Spleen (tissue), 11 donors: ENCODE data around the gene CREB3L2. TPM values are rescaled to one million over a fixed set of nuclear protein-coding genes. Genes with fewer than 3 reads are reported as not detected.

ENCODE experiments used
- DNase-seq: peaks from one replicate; pipeline ENCODE4 v3.0.0-alpha.2; 2020
- H3K27ac ChIP-seq, 8 donors: fragments of 200-600 bp; sonication (generic) in 7 of 8; 1 replicate in 4 of 8; 2 replicates in 4 of 8; pipeline versions ENCODE4 v1.5.0 to v1.8.0; 2016 to 2021; ENCODE audit warnings: inconsistent platforms in 4 of 8, mild to moderate bottlenecking in 4 of 8, moderate library complexity in 1 of 8
- H3K27me3 ChIP-seq, 7 donors: fragments of 200-600 bp; sonication (generic) in 6 of 7; replicated peaks in 1 of 7; 1 replicate in 4 of 7; 2 replicates in 3 of 7; pipeline versions ENCODE4 v1.5.0 to v1.8.0; 2016 to 2021; ENCODE audit warnings: inconsistent platforms in 3 of 7, mild to moderate bottlenecking in 1 of 7
- H3K36me3 ChIP-seq, 6 donors: fragments of 200-600 bp; sonication (generic) in 5 of 6; 1 replicate in 4 of 6; 2 replicates in 2 of 6; pipeline versions ENCODE4 v1.5.0 to v1.8.0; 2016 to 2021; ENCODE audit warnings: inconsistent platforms in 2 of 6
- H3K4me1 ChIP-seq, 6 donors: fragments of 200-600 bp; sonication (generic) in 5 of 6; 1 replicate in 3 of 6; 2 replicates in 3 of 6; pipeline versions ENCODE4 v1.5.0 to v1.8.0; 2016 to 2021; ENCODE audit warnings: inconsistent platforms in 3 of 6
- H3K4me3 ChIP-seq, 8 donors: fragments of 200-600 bp; sonication (generic) in 7 of 8; 1 replicate in 4 of 8; 2 replicates in 4 of 8; pipeline versions ENCODE4 v1.5.0 to v1.8.0; 2016 to 2021; ENCODE audit warnings: inconsistent platforms in 4 of 8, mild to moderate bottlenecking in 4 of 8, moderate library complexity in 2 of 8
- H3K9me3 ChIP-seq, 8 donors: fragments of 200-600 bp; sonication (generic) in 7 of 8; 1 replicate in 4 of 8; 2 replicates in 4 of 8; pipeline versions ENCODE4 v1.5.0 to v1.8.0; 2016 to 2021; ENCODE audit warnings: inconsistent platforms in 4 of 8
- POLR2A ChIP-seq, 3 donors: fragments of 450-650 bp; IDR thresholded peaks; one replicate each; pipeline ENCODE4 v1.5.1; 2017; ENCODE audit warnings: antibody characterized with exemption in 3 of 3, mild to moderate bottlenecking in 1 of 3
- POLR2AphosphoS5 ChIP-seq, 3 donors: sonication (generic); formaldehyde crosslinking; IDR thresholded peaks; one replicate each; pipeline ENCODE4 v1.5.1; 2017; ENCODE audit warnings: antibody characterized with exemption in 3 of 3
- WGBS, 5 donors: extraction: QIAGEN DNeasy Blood & Tissue Kit in 3 of 5; methylation state at CpG; one replicate each; pipeline versions ENCODE4 v1.1.5 to v1.1.7; 2013 to 2018; 5-methylcytosine and 5-hydroxymethylcytosine counted together
- intact Hi-C: fragments of 100-400 bp; cut with DNase I; formaldehyde crosslinking; loops from one replicate; pipeline ENCODE4 v1.15.0; 2023; ENCODE audit warnings: low total_unique reads
- polyA plus RNA-seq, 3 donors: library from polyadenylated mRNA; stranded (reverse); fragments of 200-250 nt; gene quantifications; one replicate each; pipeline ENCODE4 v1.2.1, GENCODE V29; 2013
- total RNA-seq, 7 donors: library from RNA; depleted of rRNA in 3 of 7; stranded (reverse); fragments of >200 nt in 3 of 7; fragmentation: NEBNext Ultra II Directional in 4 of 7; extraction: Animal tissue kit (Norgen Biotek cat#: 25700) in 4 of 7; gene quantifications; one replicate each; pipeline versions ENCODE4 v1.1.0 to v1.2.1, GENCODE V29; 2016 to 2021
- TF ChIP-seq, protein P1 (sequence below), 11 experiments: fragments of 200-600 bp in 7 of 11; fragments of 450-650 bp in 4 of 11; sonication (generic) in 4 of 11; IDR thresholded peaks in 8 of 11; conservative IDR thresholded peaks in 3 of 11; 1 replicate in 7 of 11; 2 replicates in 4 of 11; pipeline versions ENCODE4 v1.4.0 to v1.8.0; 2016 to 2021; ENCODE audit warnings: antibody characterized with exemption in 11 of 11, inconsistent platforms in 4 of 11, mild to moderate bottlenecking in 1 of 11
- donor health status: healthy with polysubstance abuse.
- donor health status: DM: no; HTN: no; CAD: no; lungs with moderate emphysema.
- donor health status: DM: no; HTN: no; CAD: no.
- donor health status: Bipolar disorder and iron deficiency.
- donor health status: healthy.
- donor health status: DM: no; HTN: no; CAD: no.
- donor health status: DM: yes; HTN: yes; CAD: no.

CREB3L2 gene
- total and polyA plus RNA-seq, 10 donors = 3.5 to 68.4 (median 42.4) TPM

DNA sequence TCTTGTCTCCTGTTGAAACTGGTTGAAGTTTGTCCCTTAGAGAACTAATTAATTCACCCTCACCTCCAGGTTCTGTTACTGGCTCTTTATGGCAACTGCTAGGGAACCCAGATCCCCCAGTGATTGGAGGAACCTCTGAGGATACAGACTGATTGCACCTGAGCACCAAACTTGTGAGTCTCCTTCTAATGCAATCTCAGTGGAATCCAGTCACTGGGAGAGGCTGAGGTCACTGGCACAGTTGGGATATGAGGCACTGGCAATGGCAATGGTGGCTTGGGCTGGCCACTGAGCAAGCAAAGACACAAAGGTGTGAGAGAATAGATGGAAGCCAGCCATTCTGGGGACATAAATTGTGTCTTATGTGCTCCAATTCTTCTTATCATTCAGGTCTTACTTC lies 149.8 kb downstream of the CREB3L2 start:
- Histone ChIP-seq H3K27me3 (peaks cover 0 to 20% (median 15%) of the 10 kb centered on the region in 7 donors), H3K36me3 (no peaks in the 10 kb centered on the region), H3K27ac (no peak overlapping the region), H3K9me3 (no peaks in the 10 kb centered on the region), H3K4me3 (no peak overlapping the region), H3K4me1 (peaks cover 2 to 7% (median 4%) of the 10 kb centered on the region in 6 donors)
- no peak for DNase-seq
- no peak for TF ChIP-seq POLR2A (IDR thresholded peaks at IDR 0.05)
- no peak for TF ChIP-seq POLR2AphosphoS5 (IDR thresholded peaks at IDR 0.05)
- TF ChIP-seq, protein P1, sequence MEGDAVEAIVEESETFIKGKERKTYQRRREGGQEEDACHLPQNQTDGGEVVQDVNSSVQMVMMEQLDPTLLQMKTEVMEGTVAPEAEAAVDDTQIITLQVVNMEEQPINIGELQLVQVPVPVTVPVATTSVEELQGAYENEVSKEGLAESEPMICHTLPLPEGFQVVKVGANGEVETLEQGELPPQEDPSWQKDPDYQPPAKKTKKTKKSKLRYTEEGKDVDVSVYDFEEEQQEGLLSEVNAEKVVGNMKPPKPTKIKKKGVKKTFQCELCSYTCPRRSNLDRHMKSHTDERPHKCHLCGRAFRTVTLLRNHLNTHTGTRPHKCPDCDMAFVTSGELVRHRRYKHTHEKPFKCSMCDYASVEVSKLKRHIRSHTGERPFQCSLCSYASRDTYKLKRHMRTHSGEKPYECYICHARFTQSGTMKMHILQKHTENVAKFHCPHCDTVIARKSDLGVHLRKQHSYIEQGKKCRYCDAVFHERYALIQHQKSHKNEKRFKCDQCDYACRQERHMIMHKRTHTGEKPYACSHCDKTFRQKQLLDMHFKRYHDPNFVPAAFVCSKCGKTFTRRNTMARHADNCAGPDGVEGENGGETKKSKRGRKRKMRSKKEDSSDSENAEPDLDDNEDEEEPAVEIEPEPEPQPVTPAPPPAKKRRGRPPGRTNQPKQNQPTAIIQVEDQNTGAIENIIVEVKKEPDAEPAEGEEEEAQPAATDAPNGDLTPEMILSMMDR (IDR thresholded peaks at IDR 0.05 in 8 of 11, conservative IDR thresholded peaks at IDR 0.05 in 3 of 11) = no peak
- intact Hi-C loops = no loop called here

- TF ChIP-seq POLR2AphosphoS5 (IDR thresholded peaks at IDR 0.05) = no peak
- TF ChIP-seq, protein P1 (IDR thresholded peaks at IDR 0.05 in 8 of 11, conservative IDR thresholded peaks at IDR 0.05 in 3 of 11) = no peak
- no peak for TF ChIP-seq POLR2A (IDR thresholded peaks at IDR 0.05)
- intact Hi-C loops = no loop called here
- H3K27ac ChIP-seq = no peak overlapping the region
- peaks cover 0 to 27% (median 22%) of the 10 kb centered on the region in 7 donors for H3K27me3 ChIP-seq
- no peak for DNase-seq
- H3K9me3 ChIP-seq = no peaks in the 10 kb centered on the region
- WGBS, 5 donors = 79 to 83% (median 82%) methylated on average over 6 of the region's 6 CpGs
- no peaks in the 10 kb centered on the region for H3K36me3 ChIP-seq
- no peak overlapping the region for H3K4me3 ChIP-seq
- peaks cover 6 to 13% (median 9%) of the 10 kb centered on the region in 6 donors for H3K4me1 ChIP-seq
These were observed 150.6 kb downstream of the CREB3L2 start for GRCh38 chr7:137850972-137851945.

DNA sequence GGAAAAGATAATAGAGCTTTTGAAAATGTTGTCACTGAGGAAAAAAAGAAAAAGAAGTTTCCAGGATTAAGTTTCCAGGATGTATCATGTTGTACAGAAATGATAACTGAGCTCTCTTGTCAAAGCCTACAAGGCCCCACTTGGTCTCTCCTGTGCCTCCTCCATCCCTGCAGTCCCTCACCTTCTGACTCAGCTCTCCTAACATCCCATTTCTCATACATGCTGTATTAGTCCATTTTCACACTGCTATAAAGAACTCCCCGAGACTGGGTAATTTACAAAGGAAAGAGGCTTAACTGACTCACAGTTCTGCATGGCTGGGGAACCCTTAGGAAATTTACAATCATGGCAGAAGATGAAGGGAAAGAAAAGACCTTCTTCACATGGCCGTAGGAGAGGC lies 151.3 kb downstream of the CREB3L2 start:
- Histone ChIP-seq H3K27me3 (peaks cover 0 to 34% (median 25%) of the 10 kb centered on the region in 7 donors), H3K4me1 (peaks cover 6 to 16% (median 9%) of the 10 kb centered on the region in 6 donors), H3K36me3 (no peaks in the 10 kb centered on the region), H3K9me3 (no peaks in the 10 kb centered on the region), H3K27ac (no peak overlapping the region), H3K4me3 (no peak overlapping the region)
- TF ChIP-seq POLR2AphosphoS5 (IDR thresholded peaks at IDR 0.05) (no peak), POLR2A (IDR thresholded peaks at IDR 0.05) (no peak)
- TF ChIP-seq, protein P1 (IDR thresholded peaks at IDR 0.05 in 8 of 11, conservative IDR thresholded peaks at IDR 0.05 in 3 of 11) = no peak
- DNase-seq = no peak
- intact Hi-C loops = no loop called here
- WGBS, 5 donors = 41 to 95% (median 65%) methylated on average over 2 of the region's 2 CpGs

DNA sequence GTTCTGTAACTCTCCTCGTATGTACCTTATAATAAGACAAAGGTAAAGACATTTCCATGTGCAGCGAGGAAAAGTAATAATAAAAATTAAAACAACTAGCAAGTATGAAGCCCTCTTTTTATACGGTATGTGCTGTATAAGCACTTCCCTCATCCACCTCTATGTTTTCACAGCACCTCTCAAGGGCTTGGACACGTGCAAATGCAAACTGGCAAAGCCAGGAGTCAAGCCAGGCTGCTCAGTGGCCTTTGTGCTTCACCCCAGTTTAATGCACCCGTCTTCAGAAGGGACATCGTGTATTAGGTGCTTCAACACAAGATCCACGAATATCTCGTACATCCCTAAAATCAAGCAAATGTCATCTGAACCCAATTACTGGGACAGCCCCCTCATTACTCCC lies 153.8 kb downstream of the CREB3L2 start:
- no peak for TF ChIP-seq POLR2AphosphoS5 (IDR thresholded peaks at IDR 0.05)
- TF ChIP-seq, protein P1 (IDR thresholded peaks at IDR 0.05 in 8 of 11, conservative IDR thresholded peaks at IDR 0.05 in 3 of 11) = no peak
- TF ChIP-seq POLR2A (IDR thresholded peaks at IDR 0.05) = no peak
- intact Hi-C loops = no loop called here
- WGBS, 5 donors = 72 to 80% (median 78%) methylated on average over 8 of the region's 8 CpGs
- no peaks in the 10 kb centered on the region for H3K9me3 ChIP-seq
- peaks cover 0 to 57% (median 42%) of the 10 kb centered on the region in 7 donors for H3K27me3 ChIP-seq
- no peak overlapping the region for H3K4me3 ChIP-seq
- H3K36me3 ChIP-seq = no peaks in the 10 kb centered on the region
- H3K4me1 ChIP-seq = peaks cover 6 to 16% (median 9%) of the 10 kb centered on the region in 6 donors
- no peak overlapping the region for H3K27ac ChIP-seq
- DNase-seq = no peak
